Activated CD8-positive, alpha-beta memory T cell treated with anti-CD3 and anti-CD28 coated beads, Interleukin-2, amount 50 U/mL, for 4 hours (primary cell): ENCODE measurements around the gene PHF1.

Experiments used
- DNase-seq: peaks from one replicate; pipeline ENCODE4 v3.0.0-alpha.2; 2020

Gene PHF1

DNA sequence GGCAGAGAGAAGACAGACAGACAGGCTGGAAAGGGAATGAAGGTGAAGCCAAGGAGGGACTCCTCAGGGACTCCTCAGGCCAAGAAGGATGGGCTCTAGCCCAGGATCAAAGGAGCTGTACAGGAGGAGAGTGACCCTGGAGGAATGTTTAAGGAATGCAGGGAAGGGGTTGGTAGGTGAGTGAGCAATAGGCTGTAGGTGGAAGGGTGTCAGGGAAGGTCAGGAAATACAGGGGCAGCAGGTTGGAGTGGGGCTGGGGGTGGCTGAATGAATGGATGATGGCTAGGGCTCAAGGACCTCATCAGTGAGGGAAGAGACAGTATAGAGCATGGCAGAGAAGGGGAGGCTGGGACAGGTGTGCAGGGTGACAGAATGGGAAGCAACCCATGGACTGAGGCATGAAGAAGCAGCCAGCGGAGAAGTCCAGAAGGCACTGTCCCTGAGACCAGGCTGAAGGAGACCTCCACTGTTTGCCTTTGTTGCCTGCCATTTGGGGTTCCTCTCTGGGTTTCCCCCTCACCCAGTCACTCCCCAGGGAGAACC is 22.3 kb downstream of the PHF1 start:
- no peak for DNase-seq

GRCh38 chr6:33433544-33434191 is 22.9 kb downstream of the PHF1 start:
- DNase-seq = no peak

DNA sequence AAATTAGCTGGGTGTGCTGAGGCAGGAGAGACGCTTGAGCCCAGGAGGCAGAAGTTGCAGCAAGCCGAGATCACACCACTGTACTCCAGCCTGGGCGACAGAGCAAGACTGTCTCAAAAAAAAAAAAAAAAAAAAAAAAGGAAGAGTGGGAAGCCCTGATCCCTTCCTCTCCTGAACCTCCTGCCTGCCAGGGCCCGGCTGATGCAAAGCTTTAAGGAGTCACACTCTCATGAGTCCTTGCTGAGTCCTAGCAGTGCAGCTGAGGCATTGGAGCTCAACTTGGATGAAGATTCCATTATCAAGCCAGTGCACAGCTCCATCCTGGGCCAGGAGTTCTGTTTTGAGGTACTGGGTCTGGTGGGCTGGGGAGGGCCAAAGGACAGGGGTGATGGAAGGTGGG is 24.1 kb downstream of the PHF1 start:
- no peak for DNase-seq

DNA sequence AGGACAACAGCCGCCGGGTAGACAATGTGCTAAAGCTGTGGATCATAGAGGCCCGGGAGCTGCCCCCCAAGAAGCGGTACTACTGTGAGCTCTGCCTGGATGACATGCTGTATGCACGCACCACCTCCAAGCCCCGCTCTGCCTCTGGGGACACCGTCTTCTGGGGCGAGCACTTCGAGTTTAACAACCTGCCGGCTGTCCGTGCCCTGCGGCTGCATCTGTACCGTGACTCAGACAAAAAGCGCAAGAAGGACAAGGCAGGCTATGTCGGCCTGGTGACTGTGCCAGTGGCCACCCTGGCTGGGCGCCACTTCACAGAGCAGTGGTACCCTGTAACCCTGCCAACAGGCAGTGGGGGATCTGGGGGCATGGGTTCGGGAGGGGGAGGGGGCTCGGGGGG is 26.9 kb downstream of the PHF1 start:
- no peak for DNase-seq

DNA sequence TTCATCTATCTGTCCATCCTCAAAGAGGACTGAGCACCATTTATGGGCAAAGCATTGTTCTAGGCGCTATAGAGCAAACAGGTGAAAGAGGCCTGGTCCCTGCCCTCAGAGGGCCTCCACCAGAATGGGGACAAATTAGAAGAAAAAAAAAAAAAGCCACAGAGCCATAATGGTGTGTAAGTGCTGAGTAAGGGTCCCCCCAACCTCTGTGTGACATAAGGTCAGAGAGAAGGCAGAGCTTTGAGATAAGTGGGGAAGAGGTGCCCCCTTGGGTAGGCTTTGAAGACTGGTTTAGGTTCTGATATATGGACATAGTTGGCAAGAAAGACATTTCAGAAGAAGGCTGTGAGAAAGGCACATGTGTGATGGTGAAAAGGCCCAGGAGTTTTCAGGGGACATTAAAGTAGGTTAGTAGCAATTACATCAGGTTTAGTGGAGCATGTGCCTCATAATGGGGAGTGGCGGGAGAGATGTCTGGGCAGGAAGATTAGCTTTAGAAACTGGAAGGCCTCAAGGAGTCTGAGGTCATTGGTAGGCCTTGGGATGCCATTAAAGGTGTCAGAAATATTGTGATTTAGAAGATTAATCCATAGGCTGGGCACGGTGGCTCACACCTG is 28.3 kb downstream of the PHF1 start:
- no peak for DNase-seq

- DNase-seq = no peak
Measured at GRCh38 chr6:33439956-33440648, 29.3 kb downstream of the PHF1 start.

DNA sequence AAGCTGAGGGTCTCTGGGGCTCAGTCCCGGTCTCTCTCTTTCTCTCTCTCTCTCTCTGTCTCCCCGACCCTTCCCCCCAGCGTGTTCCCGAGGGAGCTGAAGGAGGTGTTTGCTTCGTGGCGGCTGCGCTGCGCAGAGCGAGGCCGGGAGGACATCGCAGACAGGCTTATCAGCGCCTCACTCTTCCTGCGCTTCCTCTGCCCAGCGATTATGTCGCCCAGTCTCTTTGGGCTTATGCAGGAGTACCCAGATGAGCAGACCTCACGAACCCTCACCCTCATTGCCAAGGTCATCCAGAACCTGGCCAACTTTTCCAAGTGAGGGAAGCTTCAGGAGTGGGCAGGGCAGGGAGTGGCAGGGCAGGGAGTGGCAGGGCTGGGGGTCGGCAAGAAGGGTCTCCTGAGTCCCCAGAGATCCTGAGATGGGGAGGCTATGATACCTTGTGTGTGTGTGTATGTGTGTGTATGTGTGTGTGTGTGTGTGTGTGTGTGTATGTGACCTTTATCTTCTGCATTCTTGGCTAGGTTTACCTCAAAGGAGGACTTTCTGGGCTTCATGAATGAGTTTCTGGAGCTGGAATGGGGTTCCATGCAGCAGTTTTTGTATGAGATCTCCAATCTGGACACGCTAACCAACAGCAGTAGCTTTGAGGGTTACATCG is 30.0 kb downstream of the PHF1 start:
- DNase-seq = no peak

- DNase-seq = no peak
Measured at GRCh38 chr6:33441457-33441856, 30.6 kb downstream of the PHF1 start.

GRCh38 chr6:33442283-33442682 is 31.5 kb downstream of the PHF1 start:
- DNase-seq = no peak

DNA sequence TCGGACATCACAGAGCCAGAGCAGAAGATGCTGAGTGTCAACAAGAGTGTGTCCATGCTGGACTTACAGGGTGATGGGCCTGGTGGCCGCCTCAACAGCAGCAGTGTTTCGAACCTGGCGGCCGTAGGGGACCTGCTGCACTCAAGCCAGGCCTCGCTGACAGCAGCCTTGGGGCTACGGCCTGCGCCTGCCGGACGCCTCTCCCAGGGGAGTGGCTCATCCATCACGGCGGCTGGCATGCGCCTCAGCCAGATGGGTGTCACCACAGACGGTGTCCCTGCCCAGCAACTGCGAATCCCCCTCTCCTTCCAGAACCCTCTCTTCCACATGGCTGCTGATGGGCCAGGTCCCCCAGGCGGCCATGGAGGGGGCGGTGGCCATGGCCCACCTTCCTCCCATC is 32.2 kb downstream of the PHF1 start:
- DNase-seq = no peak

DNA sequence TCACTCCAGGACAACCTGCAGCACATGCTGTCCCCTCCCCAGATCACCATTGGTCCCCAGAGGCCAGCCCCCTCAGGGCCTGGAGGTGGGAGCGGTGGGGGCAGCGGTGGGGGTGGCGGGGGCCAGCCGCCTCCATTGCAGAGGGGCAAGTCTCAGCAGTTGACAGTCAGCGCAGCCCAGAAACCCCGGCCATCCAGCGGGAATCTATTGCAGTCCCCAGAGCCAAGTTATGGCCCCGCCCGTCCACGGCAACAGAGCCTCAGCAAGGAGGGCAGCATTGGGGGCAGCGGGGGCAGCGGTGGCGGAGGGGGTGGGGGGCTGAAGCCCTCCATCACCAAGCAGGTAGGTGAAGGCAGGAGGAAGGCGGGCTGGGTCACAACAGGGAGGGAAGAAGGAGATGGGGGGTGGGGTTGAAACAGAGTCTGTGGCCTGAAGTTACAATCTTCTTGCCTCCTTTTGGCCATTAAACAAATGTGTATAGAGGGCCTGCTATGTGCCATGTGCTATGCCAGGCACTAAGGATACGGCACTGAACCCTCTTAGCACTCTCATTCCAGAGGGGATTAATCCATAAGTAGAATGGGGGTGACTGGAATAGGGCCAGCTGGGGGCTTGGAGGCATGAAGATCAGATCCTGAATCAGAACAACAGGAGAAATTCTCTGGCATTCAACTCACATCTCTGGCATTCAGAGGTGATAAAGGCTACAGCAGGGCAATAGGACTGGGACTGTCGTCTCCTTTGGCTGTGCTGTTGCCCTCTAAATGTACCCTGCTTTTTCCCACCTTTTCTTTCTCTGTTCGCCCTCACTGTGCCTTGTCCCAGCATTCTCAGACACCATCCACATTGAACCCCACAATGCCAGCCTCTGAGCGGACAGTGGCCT is 33.0 kb downstream of the PHF1 start:
- no peak for DNase-seq

GRCh38 chr6:33445119-33445603 is 34.3 kb downstream of the PHF1 start:
- no peak for DNase-seq

DNA sequence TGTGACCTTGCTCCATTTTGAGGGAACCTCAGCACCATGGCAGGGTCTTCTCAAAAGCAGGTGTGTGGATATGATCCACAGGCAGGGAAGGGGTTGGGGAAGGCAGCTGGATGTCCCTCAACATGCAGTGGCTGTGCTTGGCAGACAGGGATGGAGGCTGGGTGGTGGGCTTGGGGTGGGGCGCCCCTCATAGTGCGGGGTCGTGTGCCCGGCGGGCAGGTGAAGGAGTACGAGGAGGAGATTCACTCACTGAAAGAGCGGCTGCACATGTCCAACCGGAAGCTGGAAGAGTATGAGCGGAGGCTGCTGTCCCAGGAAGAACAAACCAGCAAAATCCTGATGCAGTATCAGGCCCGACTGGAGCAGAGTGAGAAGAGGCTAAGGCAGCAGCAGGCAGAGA is 35.5 kb downstream of the PHF1 start:
- DNase-seq = no peak

DNA sequence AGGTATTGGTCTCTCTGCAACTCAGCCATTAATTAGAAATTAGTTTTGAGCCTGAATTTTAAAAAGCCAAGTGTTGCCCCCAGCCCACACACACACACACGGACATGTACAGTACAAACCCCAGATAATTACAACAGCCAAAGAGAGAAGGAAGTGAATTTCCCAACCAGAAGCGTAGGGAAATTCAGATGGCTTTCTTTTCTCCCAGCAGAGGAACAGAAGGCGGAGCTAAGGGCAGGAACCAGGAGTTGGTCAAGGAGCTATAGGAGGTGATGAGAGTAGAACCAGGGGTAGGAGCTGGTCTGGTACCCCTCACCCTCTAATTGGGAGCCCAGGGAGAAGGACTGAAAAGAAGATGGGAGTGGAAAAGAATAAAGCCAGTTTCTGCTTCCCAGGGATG is 39.6 kb downstream of the PHF1 start:
- DNase-seq = no peak

DNA sequence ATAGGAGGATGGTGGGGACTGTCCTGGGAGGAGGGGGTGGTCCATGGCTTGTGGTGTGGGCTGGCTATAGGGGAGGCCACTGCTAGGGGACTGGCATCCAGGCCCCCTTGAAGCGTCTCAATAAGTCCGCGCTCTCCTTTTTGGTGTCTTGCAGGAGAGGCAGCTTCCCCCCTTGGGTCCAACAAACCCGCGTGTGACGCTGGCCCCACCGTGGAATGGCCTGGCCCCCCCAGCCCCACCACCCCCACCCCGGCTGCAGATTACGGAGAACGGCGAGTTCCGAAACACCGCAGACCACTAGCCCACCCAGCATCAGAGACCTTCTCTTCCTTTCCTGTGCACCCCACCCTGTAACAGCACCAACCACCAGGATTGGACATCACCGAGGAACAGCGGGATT is 40.8 kb downstream of the PHF1 start:
- DNase-seq = no peak

DNA sequence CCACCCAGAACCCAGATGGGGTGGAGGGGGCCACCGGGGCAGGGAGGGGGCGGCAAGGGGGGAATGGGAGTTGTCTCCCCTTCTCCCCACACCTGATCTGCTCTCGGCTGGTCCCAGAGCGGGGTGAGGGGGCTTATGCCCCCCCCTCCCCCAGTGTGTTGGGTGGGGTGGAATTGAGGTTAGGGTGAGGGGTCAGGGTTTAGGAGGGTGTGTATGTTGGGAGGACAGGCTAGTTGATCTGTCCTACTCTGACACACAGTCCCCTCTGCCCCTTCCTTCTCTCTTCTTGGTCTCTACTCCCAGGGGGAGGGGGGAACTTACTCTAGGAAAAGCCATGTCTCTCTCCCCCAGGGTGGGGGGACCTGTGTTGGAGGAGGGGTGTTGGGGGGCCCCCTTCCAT is 41.7 kb downstream of the PHF1 start:
- DNase-seq = no peak

DNA sequence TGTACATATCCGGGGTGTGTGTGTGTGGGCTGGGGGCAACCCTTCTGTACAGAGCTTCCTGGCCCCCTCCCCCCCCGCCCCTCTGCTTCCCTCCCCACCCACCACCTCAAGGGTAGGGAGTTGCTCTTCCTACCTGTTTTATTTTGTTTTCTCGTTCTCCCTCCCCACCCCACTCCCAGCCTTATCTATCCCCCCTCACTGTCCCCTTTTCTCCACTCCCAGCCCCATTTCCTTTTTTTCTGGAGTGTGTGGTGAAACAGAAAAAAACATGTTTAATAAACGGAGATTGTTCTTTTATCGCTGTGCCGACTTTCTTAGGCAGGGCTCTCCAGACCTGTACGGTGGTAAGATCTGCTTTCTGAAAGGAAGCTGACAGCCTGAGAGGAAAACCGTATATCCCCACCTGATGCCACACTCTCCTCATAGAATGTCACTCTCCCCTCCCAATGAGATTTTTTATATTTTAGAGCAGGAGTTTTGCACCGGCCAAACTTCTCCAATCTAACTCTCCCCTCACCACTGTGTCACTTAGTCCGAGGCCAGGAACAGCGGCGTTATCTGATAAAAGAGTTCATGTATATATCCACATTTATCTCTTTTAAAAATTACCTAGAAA is 42.7 kb downstream of the PHF1 start:
- no peak for DNase-seq

DNA sequence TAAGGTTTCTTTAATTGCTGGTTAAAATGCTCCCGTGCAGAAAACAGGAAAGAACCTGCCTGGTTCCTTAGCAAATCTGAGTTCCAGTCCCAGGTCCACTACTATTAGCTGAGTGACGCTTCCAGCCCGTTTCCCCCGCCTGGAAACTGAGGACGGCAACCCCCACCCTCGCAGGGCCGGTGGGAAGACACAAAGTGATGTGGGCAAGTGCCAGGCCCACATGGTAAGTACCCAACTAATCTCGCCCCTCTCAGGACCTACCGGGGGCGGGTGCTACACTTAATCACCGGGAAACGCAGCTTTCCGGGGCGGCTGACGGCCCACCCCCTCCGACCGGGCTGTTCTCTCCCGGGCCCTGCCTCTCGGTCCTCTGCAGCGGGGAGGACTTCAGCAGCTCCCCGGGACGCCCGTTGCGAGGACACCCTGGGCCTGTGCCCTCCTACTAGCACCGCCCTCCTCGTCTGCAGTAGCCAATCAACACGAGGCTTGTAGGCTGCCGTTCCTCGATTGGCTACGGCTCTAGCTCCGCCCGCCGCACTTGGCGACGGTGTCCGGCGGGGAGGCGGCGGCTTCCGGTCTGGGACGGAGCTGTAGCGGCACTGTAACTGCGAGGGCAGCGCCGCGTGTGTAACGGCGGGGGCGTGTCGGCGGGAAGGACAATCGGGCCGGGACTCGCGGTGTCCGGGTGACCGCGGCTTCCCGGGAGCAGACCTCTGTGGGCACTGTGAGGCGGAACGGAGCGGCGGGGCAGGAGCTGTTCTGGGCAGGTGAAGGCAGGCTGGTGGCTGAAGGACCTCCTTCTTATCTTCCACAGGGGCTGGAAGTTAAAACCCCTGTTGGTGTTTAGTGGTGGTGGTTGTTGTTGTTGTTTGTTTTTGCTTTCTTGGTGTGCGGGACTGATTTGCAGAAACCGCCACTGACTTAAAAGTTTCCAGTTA is 43.5 kb downstream of the PHF1 start, which contains the start of gene ZBTB9:
Gene ZBTB9, plus strand, starts transcription at position 568 of the 938 bp plus-strand sequence. CDS start 525 bp downstream, outside the sequence.
- DNase-seq = peak; percentile 92

GRCh38 chr6:33455051-33455450 is 44.2 kb downstream of the PHF1 start:
- no peak for DNase-seq

GRCh38 chr6:33456156-33456555 is 45.3 kb downstream of the PHF1 start:
- DNase-seq = no peak

- DNase-seq = no peak
Measured at GRCh38 chr6:33458676-33459075, 47.9 kb downstream of the PHF1 start.
